H9 (cell line): ENCODE results near the gene CEP68. TPM values are rescaled to one million over a fixed set of nuclear protein-coding genes. Genes with fewer than 3 reads are reported as not detected.
"Not testable (repeated sequence)": the region's sequence is repeated elsewhere in the genome, so short reads cannot be mapped to it uniquely, and the experiment has no call there.

Experiments used
- DNase-seq: peaks from one replicate; pipeline ENCODE4 v3.0.0-alpha.2; 2017
- H2AFZ ChIP-seq: one replicate; pipeline ENCODE4 v1.6.1; 2013; ENCODE audit warnings: mild to moderate bottlenecking, low read length, control low read depth, moderate library complexity
- H2AK5ac ChIP-seq: 2 replicates; pipeline ENCODE4 v1.6.1; 2013; ENCODE audit warnings: low read length, control low read depth, mixed read lengths; ENCODE audit not compliant: insufficient read length
- H2BK120ac ChIP-seq: one replicate; pipeline ENCODE4 v1.6.1; 2013; ENCODE audit warnings: low read depth, mild to moderate bottlenecking, low read length, control low read depth, inconsistent platforms; ENCODE audit not compliant: poor library complexity, severe bottlenecking
- H2BK12ac ChIP-seq: 2 replicates; pipeline ENCODE4 v1.6.1; 2013; ENCODE audit warnings: low read length, control low read depth, mixed read lengths, low read depth; ENCODE audit not compliant: insufficient read length
- H2BK15ac ChIP-seq: 2 replicates; pipeline ENCODE4 v1.6.1; 2013; ENCODE audit warnings: low read depth, low read length, control low read depth
- H2BK20ac ChIP-seq: one replicate; pipeline ENCODE4 v1.6.1; 2013; ENCODE audit warnings: low read depth, mild to moderate bottlenecking, low read length, control low read depth, inconsistent platforms; ENCODE audit not compliant: poor library complexity, severe bottlenecking
- H2BK5ac ChIP-seq: 2 replicates; pipeline ENCODE4 v1.6.1; 2013; ENCODE audit warnings: low read length, control low read depth, mixed read lengths; ENCODE audit not compliant: insufficient read length
- H3K14ac ChIP-seq: 2 replicates; pipeline ENCODE4 v1.6.1; 2013; ENCODE audit warnings: low read length, control low read depth; ENCODE audit not compliant: insufficient read depth
- H3K18ac ChIP-seq: 2 replicates; pipeline ENCODE4 v1.6.1; 2013; ENCODE audit warnings: low read depth, mild to moderate bottlenecking, mixed read lengths, low read length, control low read depth; ENCODE audit not compliant: insufficient read length
- H3K23ac ChIP-seq: 2 replicates; pipeline ENCODE4 v1.6.1; 2013; ENCODE audit warnings: low read length, control low read depth, mixed read lengths, low read depth; ENCODE audit not compliant: insufficient read length
- H3K23me2 ChIP-seq: 2 replicates; pipeline ENCODE4 v1.6.1; 2013; ENCODE audit warnings: low read depth, mild to moderate bottlenecking, mixed read lengths, low read length, control low read depth; ENCODE audit not compliant: insufficient read length, poor library complexity, severe bottlenecking
- H3K27ac ChIP-seq: 2 replicates; pipeline ENCODE4 v1.5.1; 2013; ENCODE audit warnings: low read length, control low read depth, mixed read lengths, low read depth; ENCODE audit not compliant: insufficient read length
- H3K27me3 ChIP-seq: 2 replicates; pipeline ENCODE4 v1.6.1; 2013; ENCODE audit warnings: low read length, control low read depth, inconsistent platforms; ENCODE audit not compliant: insufficient read depth
- H3K4ac ChIP-seq: 2 replicates; pipeline ENCODE4 v1.6.1; 2013; ENCODE audit warnings: low read depth, mild to moderate bottlenecking, control low read depth, inconsistent platforms, low read length, moderate library complexity
- H3K4me1 ChIP-seq: 2 replicates; pipeline ENCODE4 v1.6.1; 2013; ENCODE audit warnings: low read length, control low read depth, inconsistent platforms; ENCODE audit not compliant: insufficient read depth
- H3K4me2 ChIP-seq: 2 replicates; pipeline ENCODE4 v1.6.1; 2013; ENCODE audit warnings: low read length, control low read depth, mixed read lengths; ENCODE audit not compliant: insufficient read length, insufficient read depth
- H3K56ac ChIP-seq: 2 replicates; pipeline ENCODE4 v1.6.1; 2013; ENCODE audit warnings: low read depth, mild to moderate bottlenecking, mixed read lengths, low read length, control low read depth; ENCODE audit not compliant: insufficient read length
- H3K79me1 ChIP-seq: 2 replicates; pipeline ENCODE4 v1.6.1; 2013; ENCODE audit warnings: low read depth, mild to moderate bottlenecking, moderate library complexity, low read length, control low read depth, inconsistent platforms; ENCODE audit not compliant: insufficient read depth, poor library complexity, severe bottlenecking
- H3K79me2 ChIP-seq: 2 replicates; pipeline ENCODE4 v1.6.1; 2013; ENCODE audit warnings: low read length, control low read depth, inconsistent platforms; ENCODE audit not compliant: insufficient read depth
- H3K9ac ChIP-seq: 2 replicates; pipeline ENCODE4 v1.6.1; 2013; ENCODE audit warnings: low read length, control low read depth, mixed read lengths; ENCODE audit not compliant: insufficient read length; ENCODE audit errors: extremely low read depth
- H3K9me3 ChIP-seq: one replicate; pipeline ENCODE4 v1.6.1; 2013; ENCODE audit warnings: low read depth, low read length, inconsistent platforms; ENCODE audit not compliant: control insufficient read depth
- H3T11ph ChIP-seq: one replicate; pipeline ENCODE4 v1.6.1; 2013; ENCODE audit warnings: mild to moderate bottlenecking, low read length, control low read depth, inconsistent platforms
- H4K20me1 ChIP-seq: one replicate; pipeline ENCODE4 v1.6.1; 2013; ENCODE audit not compliant: control insufficient read depth, insufficient read length, insufficient read depth
- H4K5ac ChIP-seq: 2 replicates; pipeline ENCODE4 v1.6.1; 2013; ENCODE audit warnings: low read depth, mild to moderate bottlenecking, mixed read lengths, low read length, control low read depth; ENCODE audit not compliant: insufficient read length
- H4K8ac ChIP-seq: replicated peaks from 2 replicates; pipeline ENCODE4 v1.6.1; 2013; ENCODE audit warnings: low read length, control low read depth, mixed read lengths, low read depth; ENCODE audit not compliant: insufficient read length
- H4K91ac ChIP-seq: 2 replicates; pipeline ENCODE4 v1.6.1; 2013; ENCODE audit warnings: low read depth, mild to moderate bottlenecking, moderate library complexity, mixed read lengths, low read length, control low read depth; ENCODE audit not compliant: insufficient read length
- H3K27ac Mint-ChIP-seq, 3 experiments: 2 replicates in 2 of 3; 3 replicates in 1 of 3; pipeline ENCODE4 v1.8.0; 2020 to 2021; ENCODE audit warnings: mixed read lengths in 3 of 3, mild to moderate bottlenecking in 1 of 3, moderate library complexity in 1 of 3
- H3K27me3 Mint-ChIP-seq: 2 replicates; pipeline ENCODE4 v1.8.0; 2021; ENCODE audit warnings: low read depth, mild to moderate bottlenecking, moderate library complexity, mixed read lengths
- H3K36me3 Mint-ChIP-seq, 3 experiments: 2 replicates in 2 of 3; 3 replicates in 1 of 3; pipeline ENCODE4 v1.8.0; 2020 to 2021; ENCODE audit warnings: low read depth in 3 of 3, mixed read lengths in 3 of 3; ENCODE audit not compliant: insufficient read depth in 1 of 3
- H3K4me1 Mint-ChIP-seq, 2 experiments: 2 replicates each; pipeline ENCODE4 v1.8.0; 2020; ENCODE audit warnings: mixed read lengths in 2 of 2
- H3K4me3 Mint-ChIP-seq, 2 experiments: 2 replicates in 1 of 2; 3 replicates in 1 of 2; pipeline ENCODE4 v1.8.0; 2020 to 2021; ENCODE audit warnings: mild to moderate bottlenecking in 2 of 2, mixed read lengths in 2 of 2, moderate library complexity in 1 of 2
- H3K9me3 Mint-ChIP-seq, 2 experiments: 2 replicates in 1 of 2; 3 replicates in 1 of 2; pipeline ENCODE4 v1.8.0; 2020; ENCODE audit warnings: mild to moderate bottlenecking in 2 of 2, mixed read lengths in 2 of 2, moderate library complexity in 1 of 2
- CTCF ChIP-seq: fragments of 200-600 bp; sonication (generic); conservative IDR thresholded peaks from 3 replicates; pipeline ENCODE4 v1.8.0; 2021; ENCODE audit warnings: antibody characterized with exemption, mild to moderate bottlenecking
- WGBS: extraction: QIAGEN DNeasy Blood & Tissue Kit; methylation state at CpG from one replicate; pipeline ENCODE4 v1.1.7; 2013; ENCODE audit warnings: missing lambda C conversion rate, low lambda C conversion rate, mixed read lengths; ENCODE audit not compliant: insufficient read length; ENCODE audit errors: extremely low coverage; 5-methylcytosine and 5-hydroxymethylcytosine counted together
- total RNA-seq: library from RNA; stranded (reverse); gene quantifications from 2 replicates; pipeline ENCODE4 v1.2.1, GENCODE V29; 2021

The CEP68 gene
- total RNA-seq, 1 experiment from 2014 or later = 20.2 TPM

GRCh38 chr2:65122313-65122712 lies 66.1 kb downstream of the CEP68 start:
- no peak overlapping the region for H3K56ac ChIP-seq
- Mint-ChIP-seq H3K9me3 (no peaks in the 10 kb centered on the region), H3K4me1 (peaks cover 19 to 25% of the 10 kb centered on the region in 2 experiments), H3K4me3 (no peak overlapping the region), H3K27ac (no peak overlapping the region), H3K27me3 (no peaks in the 10 kb centered on the region), H3K36me3 (peaks cover 0 to 9% (median 0%) of the 10 kb centered on the region in 3 experiments; a peak in 3 of 7 replicates)
- no peak overlapping the region for H3K4me2 ChIP-seq
- H3K79me1 ChIP-seq = peaks cover 12% of the 10 kb centered on the region
- no peaks in the 10 kb centered on the region for H3K23me2 ChIP-seq
- no peak overlapping the region for H3K9ac ChIP-seq
- no peak overlapping the region for H3K23ac ChIP-seq
- no peak overlapping the region for H2BK15ac ChIP-seq
- no peak overlapping the region for H4K8ac ChIP-seq
- H2BK120ac ChIP-seq = no peak overlapping the region
- no peak overlapping the region for H4K5ac ChIP-seq
- no peak overlapping the region for H2BK20ac ChIP-seq
- H3K27ac ChIP-seq = no peak overlapping the region
- no peak overlapping the region for H3T11ph ChIP-seq
- peaks cover 38% of the 10 kb centered on the region; the same call in 1 of the 2 replicates for H3K79me2 ChIP-seq
- H2AFZ ChIP-seq = no peak overlapping the region
- no peak overlapping the region for H2BK5ac ChIP-seq
- H4K91ac ChIP-seq = no peak overlapping the region
- no CpG with 5 or more reads among the region's 7 CpGs for WGBS
- DNase-seq = no peak
- no peak overlapping the region for H2BK12ac ChIP-seq
- H3K27me3 ChIP-seq = no peaks in the 10 kb centered on the region
- H3K4me1 ChIP-seq = no peaks in the 10 kb centered on the region
- H2AK5ac ChIP-seq = no peak overlapping the region
- no peak overlapping the region for H3K14ac ChIP-seq
- no peak overlapping the region for H3K4ac ChIP-seq
- no peaks in the 10 kb centered on the region for H3K9me3 ChIP-seq
- no peaks in the 10 kb centered on the region for H4K20me1 ChIP-seq
- no peak for TF ChIP-seq CTCF
- H3K18ac ChIP-seq = no peak overlapping the region

- not testable (repeated sequence) for H3K14ac ChIP-seq, H3K4me3 Mint-ChIP-seq, H3K23me2 ChIP-seq, H2BK12ac ChIP-seq, H3K4me2 ChIP-seq, H3K18ac ChIP-seq, H3K27me3 ChIP-seq, H2BK15ac ChIP-seq, H3K27ac Mint-ChIP-seq, H2AK5ac ChIP-seq, H3K27me3 Mint-ChIP-seq, H2BK120ac ChIP-seq, H3K36me3 Mint-ChIP-seq, H3K9me3 ChIP-seq, H3K4ac ChIP-seq, H4K8ac ChIP-seq, H3K9ac ChIP-seq, H3K9me3 Mint-ChIP-seq, H3T11ph ChIP-seq, H4K5ac ChIP-seq, H3K23ac ChIP-seq, DNase-seq, H3K4me1 ChIP-seq, H4K91ac ChIP-seq, H2BK20ac ChIP-seq, H2AFZ ChIP-seq, H3K27ac ChIP-seq, H4K20me1 ChIP-seq, H3K56ac ChIP-seq, H2BK5ac ChIP-seq
- Histone ChIP-seq H3K79me2 (peaks cover 45% of the 10 kb centered on the region), H3K79me1 (peaks cover 15% of the 10 kb centered on the region)
- H3K4me1 Mint-ChIP-seq = peaks cover 30 to 33% of the 10 kb centered on the region in 2 experiments
- WGBS = no CpG with 5 or more reads among the region's 7 CpGs
Observed at GRCh38 chr2:65125457-65125856, 69.2 kb downstream of the CEP68 start.
